Fibroblast of the aortic adventitia (primary cell): Measurements from ENCODE around the gene FOXO6. TPM values are rescaled to one million over a fixed set of nuclear protein-coding genes. Genes with fewer than 3 reads are reported as not detected.

Source experiments
- DNase-seq: peaks from one replicate; pipeline ENCODE4 v3.0.0-alpha.2; 2010; ENCODE audit warnings: low read depth
- H3K4me3 ChIP-seq: 2 replicates; pipeline ENCODE4 v1.5.1; 2011; ENCODE audit warnings: low read depth, mild to moderate bottlenecking, control low read depth, low read length, moderate library complexity
- total RNA-seq: library from RNA; depleted of rRNA; stranded (reverse); fragments of >200 nt; gene quantifications from 2 replicates; pipeline ENCODE4 v1.2.3, GENCODE V29; 2012; ENCODE audit warnings: low replicate concordance
- TF ChIP-seq, protein P1 (sequence below): IDR thresholded peaks from 2 replicates; pipeline ENCODE4 v1.5.1; 2011; ENCODE audit warnings: mild to moderate bottlenecking, low read length, control low read depth, inconsistent platforms; ENCODE audit not compliant: insufficient read depth

FOXO6 gene
- total RNA-seq, 1 donor, result not detected

DNA sequence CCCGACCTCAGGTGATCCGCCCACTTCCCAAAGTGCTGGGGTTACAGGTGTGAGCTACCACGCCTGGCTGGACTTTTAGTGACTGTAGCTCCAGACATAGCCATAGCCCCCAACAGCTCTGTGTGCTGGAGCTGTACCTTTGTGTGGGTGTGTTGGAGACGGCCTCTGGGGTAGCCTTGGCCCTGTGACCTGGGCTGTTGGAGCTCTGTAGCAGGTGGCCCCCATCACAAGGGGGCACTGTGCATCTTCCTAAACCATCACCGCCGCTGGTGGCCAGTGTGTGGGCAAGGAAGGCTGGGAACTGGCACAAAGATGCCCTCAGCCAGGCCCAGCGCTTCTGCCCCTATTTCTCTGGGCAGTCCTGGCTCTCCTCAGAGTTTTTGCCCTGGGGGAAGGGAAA, 38.4 kb upstream of the FOXO6 start:
- H3K4me3 ChIP-seq, result no peak overlapping the region
- TF ChIP-seq, protein P1, sequence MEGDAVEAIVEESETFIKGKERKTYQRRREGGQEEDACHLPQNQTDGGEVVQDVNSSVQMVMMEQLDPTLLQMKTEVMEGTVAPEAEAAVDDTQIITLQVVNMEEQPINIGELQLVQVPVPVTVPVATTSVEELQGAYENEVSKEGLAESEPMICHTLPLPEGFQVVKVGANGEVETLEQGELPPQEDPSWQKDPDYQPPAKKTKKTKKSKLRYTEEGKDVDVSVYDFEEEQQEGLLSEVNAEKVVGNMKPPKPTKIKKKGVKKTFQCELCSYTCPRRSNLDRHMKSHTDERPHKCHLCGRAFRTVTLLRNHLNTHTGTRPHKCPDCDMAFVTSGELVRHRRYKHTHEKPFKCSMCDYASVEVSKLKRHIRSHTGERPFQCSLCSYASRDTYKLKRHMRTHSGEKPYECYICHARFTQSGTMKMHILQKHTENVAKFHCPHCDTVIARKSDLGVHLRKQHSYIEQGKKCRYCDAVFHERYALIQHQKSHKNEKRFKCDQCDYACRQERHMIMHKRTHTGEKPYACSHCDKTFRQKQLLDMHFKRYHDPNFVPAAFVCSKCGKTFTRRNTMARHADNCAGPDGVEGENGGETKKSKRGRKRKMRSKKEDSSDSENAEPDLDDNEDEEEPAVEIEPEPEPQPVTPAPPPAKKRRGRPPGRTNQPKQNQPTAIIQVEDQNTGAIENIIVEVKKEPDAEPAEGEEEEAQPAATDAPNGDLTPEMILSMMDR, result peak; percentile 12
- DNase-seq, result no peak

DNA sequence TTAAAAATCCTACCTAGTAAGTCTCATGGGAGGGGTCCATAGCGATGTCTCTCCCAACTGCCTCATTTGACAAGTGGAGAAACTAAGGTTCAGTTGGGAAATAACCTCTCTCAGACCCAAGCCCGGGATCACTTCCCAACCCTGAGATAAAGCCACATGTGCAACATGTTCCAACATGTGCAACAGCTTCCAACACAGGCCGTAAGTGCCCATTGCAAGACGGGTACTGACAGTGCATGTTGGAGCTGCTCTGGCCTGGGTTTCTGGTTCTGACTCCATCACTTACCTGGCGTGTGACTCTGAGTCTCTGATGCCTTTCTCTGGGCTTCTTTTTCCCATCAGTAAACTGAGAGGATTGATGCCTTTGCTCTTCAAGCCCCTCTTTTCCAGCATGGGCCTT, 38.0 kb upstream of the FOXO6 start:
- DNase-seq, result no peak
- no peak overlapping the region for H3K4me3 ChIP-seq
- TF ChIP-seq, protein P1, result no peak

DNA sequence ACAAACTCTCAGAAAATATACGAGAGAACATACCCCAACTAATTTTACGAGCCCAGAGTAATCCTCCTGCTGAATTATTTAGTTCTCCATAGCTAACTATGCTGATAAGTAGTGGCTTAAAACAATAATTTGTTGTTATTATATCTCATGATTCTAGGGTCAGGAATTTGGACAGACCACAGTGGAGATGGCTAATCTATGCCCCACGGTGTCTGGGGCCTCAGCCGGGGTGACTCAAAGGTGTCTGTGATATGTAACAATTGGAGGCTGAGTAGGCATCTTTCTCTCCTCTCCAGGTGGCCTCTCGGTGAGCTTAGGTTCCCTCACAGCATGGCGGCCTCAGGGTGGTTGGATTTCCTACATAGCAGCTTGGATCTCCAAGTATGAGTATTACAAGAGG, 35.4 kb upstream of the FOXO6 start:
- H3K4me3 ChIP-seq, result no peak overlapping the region
- peak; percentile 19 for DNase-seq
- TF ChIP-seq, protein P1, result no peak

- DNase-seq, result no peak
- H3K4me3 ChIP-seq, result no peak overlapping the region
- TF ChIP-seq, protein P1, result no peak
These were observed 33.7 kb upstream of the FOXO6 start for GRCh38 chr1:41327383-41327999.

GRCh38 chr1:41328001-41328615, 33.1 kb upstream of the FOXO6 start:
- TF ChIP-seq, protein P1, result no peak
- H3K4me3 ChIP-seq, result no peak overlapping the region
- no peak for DNase-seq

- TF ChIP-seq, protein P1, result no peak
- H3K4me3 ChIP-seq, result no peak overlapping the region
- DNase-seq, result no peak
These were observed 32.2 kb upstream of the FOXO6 start for GRCh38 chr1:41328780-41329640.
